Activated naive CD8-positive, alpha-beta T cell treated with anti-CD3 and anti-CD28 coated beads, Interleukin-2, amount 50 U/mL, for 16 hours (primary cell): Measurements from ENCODE around the gene SEC23A.
"Not testable (repeated sequence)": the region's sequence is repeated elsewhere in the genome, so short reads cannot be mapped to it uniquely, and the experiment has no call there.

ENCODE experiments used
- DNase-seq: peaks from one replicate; pipeline ENCODE4 v3.0.0-alpha.2; 2020; ENCODE audit warnings: low read depth, low spot score

SEC23A gene

GRCh38 chr14:39091716-39092115, 11.3 kb downstream of the SEC23A start:
- DNase-seq, result no peak

GRCh38 chr14:39090548-39091111, 12.4 kb downstream of the SEC23A start:
- no peak for DNase-seq

- no peak for DNase-seq
These were observed 15.5 kb downstream of the SEC23A start for GRCh38 chr14:39087493-39087892.

GRCh38 chr14:39085933-39086332, 17.1 kb downstream of the SEC23A start:
- DNase-seq, result no peak

GRCh38 chr14:39083127-39083526, 19.9 kb downstream of the SEC23A start:
- no peak for DNase-seq

- DNase-seq, result no peak
These were observed 22.1 kb downstream of the SEC23A start for GRCh38 chr14:39080886-39081285.

- DNase-seq, result no peak
These were observed 31.9 kb downstream of the SEC23A start for GRCh38 chr14:39071096-39071495.

- DNase-seq, result no peak
These were observed 33.1 kb downstream of the SEC23A start for GRCh38 chr14:39069923-39070322.

- not testable (repeated sequence) for DNase-seq
These were observed 33.7 kb downstream of the SEC23A start for GRCh38 chr14:39069169-39069805.

- DNase-seq, result no peak
These were observed 42.1 kb downstream of the SEC23A start for GRCh38 chr14:39060818-39061437.

GRCh38 chr14:39055786-39056474, 47.1 kb downstream of the SEC23A start:
- DNase-seq, result no peak

- DNase-seq, result not testable (repeated sequence)
These were observed 50.1 kb downstream of the SEC23A start for GRCh38 chr14:39052869-39053454.

GRCh38 chr14:39050389-39050788, 52.6 kb downstream of the SEC23A start:
- no peak for DNase-seq

- DNase-seq, result not testable (repeated sequence)
These were observed 57.1 kb downstream of the SEC23A start for GRCh38 chr14:39045889-39046288.

GRCh38 chr14:39043352-39043943, 59.6 kb downstream of the SEC23A start:
- DNase-seq, result no peak

- no peak for DNase-seq
These were observed 62.5 kb downstream of the SEC23A start for GRCh38 chr14:39040529-39040928.

- no peak for DNase-seq
These were observed 64.5 kb downstream of the SEC23A start for GRCh38 chr14:39038542-39038941.

- no peak for DNase-seq
These were observed 66.3 kb downstream of the SEC23A start for GRCh38 chr14:39036760-39037159.

GRCh38 chr14:39035336-39035735, 67.7 kb downstream of the SEC23A start:
- no peak for DNase-seq

- DNase-seq, result no peak
These were observed 68.3 kb downstream of the SEC23A start for GRCh38 chr14:39034481-39035296.

- no peak for DNase-seq
These were observed 69.7 kb downstream of the SEC23A start for GRCh38 chr14:39033371-39033770.
